Mesenchymal stem cell (in vitro differentiated cells and primary cell): ENCODE measurements around the gene CHADL.

Experiments used
- DNase-seq: peaks from one replicate; pipeline ENCODE4 v3.0.0-alpha.2; 2013
- H2AFZ ChIP-seq: one replicate; pipeline ENCODE4 v1.6.1; 2013; ENCODE audit warnings: low read depth, mild to moderate bottlenecking, control low read depth, inconsistent platforms, low read length, moderate library complexity
- H2AK5ac ChIP-seq: 2 replicates; pipeline ENCODE4 v1.6.1; 2013; ENCODE audit warnings: low read length, moderate library complexity, mild to moderate bottlenecking, inconsistent platforms; ENCODE audit not compliant: severe bottlenecking
- H2BK120ac ChIP-seq: one replicate; pipeline ENCODE4 v1.6.1; 2013; ENCODE audit warnings: low read depth, mild to moderate bottlenecking, inconsistent platforms, low read length, moderate library complexity
- H2BK12ac ChIP-seq, 2 experiments: one replicate each; pipeline ENCODE4 v1.6.1; 2013; ENCODE audit warnings: inconsistent platforms in 2 of 2, low read length in 2 of 2, mild to moderate bottlenecking in 2 of 2, moderate library complexity in 2 of 2, control low read depth in 1 of 2
- H2BK15ac ChIP-seq: one replicate; pipeline ENCODE4 v1.6.1; 2013; ENCODE audit warnings: mild to moderate bottlenecking, low read depth, inconsistent platforms; ENCODE audit not compliant: poor library complexity, severe bottlenecking
- H2BK5ac ChIP-seq: 2 replicates; pipeline ENCODE4 v1.6.1; 2013; ENCODE audit warnings: low read depth, mild to moderate bottlenecking, low read length, control low read depth, inconsistent platforms; ENCODE audit not compliant: poor library complexity, severe bottlenecking
- H3K14ac ChIP-seq, 2 experiments: one replicate each; pipeline ENCODE4 v1.6.1; 2013; ENCODE audit warnings: inconsistent platforms in 2 of 2, low read length in 2 of 2, control low read depth in 1 of 2, mild to moderate bottlenecking in 1 of 2, moderate library complexity in 1 of 2
- H3K18ac ChIP-seq, 2 experiments: one replicate each; pipeline ENCODE4 v1.6.1; 2013; ENCODE audit warnings: inconsistent platforms in 2 of 2, low read length in 2 of 2, control low read depth in 1 of 2, low read depth in 1 of 2, mild to moderate bottlenecking in 1 of 2
- H3K23ac ChIP-seq, 2 experiments: one replicate each; pipeline ENCODE4 v1.6.1; 2013; ENCODE audit warnings: inconsistent platforms in 2 of 2, low read length in 2 of 2, mild to moderate bottlenecking in 2 of 2, moderate library complexity in 2 of 2, control low read depth in 1 of 2
- H3K27ac ChIP-seq: 2 replicates; pipeline ENCODE4 v1.5.1; 2013; ENCODE audit warnings: mild to moderate bottlenecking, moderate library complexity, low read length, control low read depth, inconsistent platforms; ENCODE audit not compliant: poor library complexity, severe bottlenecking
- H3K27me3 ChIP-seq, 2 experiments: 2 replicates each; pipeline versions ENCODE4 v1.6.1 to v1.7.0; 2013; ENCODE audit warnings: low read length in 2 of 2, mild to moderate bottlenecking in 2 of 2, moderate library complexity in 2 of 2, control low read depth in 1 of 2, inconsistent platforms in 1 of 2; ENCODE audit not compliant: control insufficient read depth in 1 of 2, insufficient read depth in 1 of 2
- H3K36me3 ChIP-seq, 2 experiments: 2 replicates each; pipeline versions ENCODE4 v1.6.1 to v1.7.0; 2013; ENCODE audit warnings: low read length in 2 of 2, control low read depth in 1 of 2, inconsistent platforms in 1 of 2, low read depth in 1 of 2, mild to moderate bottlenecking in 1 of 2; ENCODE audit not compliant: insufficient read depth in 2 of 2, control insufficient read depth in 1 of 2
- H3K4ac ChIP-seq, 2 experiments: one replicate each; pipeline ENCODE4 v1.6.1; 2013; ENCODE audit warnings: inconsistent platforms in 2 of 2, low read length in 2 of 2, mild to moderate bottlenecking in 2 of 2, moderate library complexity in 2 of 2, control low read depth in 1 of 2, low read depth in 1 of 2
- H3K4me1 ChIP-seq: 2 replicates; pipeline ENCODE4 v1.6.1; 2013; ENCODE audit warnings: low read depth, low read length, control low read depth; ENCODE audit not compliant: control insufficient read depth, insufficient read depth
- H3K4me2 ChIP-seq: 2 replicates; pipeline ENCODE4 v1.6.1; 2013; ENCODE audit warnings: low read length, mild to moderate bottlenecking, inconsistent platforms; ENCODE audit not compliant: poor library complexity, severe bottlenecking
- H3K4me3 ChIP-seq, 2 experiments: 2 replicates each; pipeline versions ENCODE4 v1.5.1 to v1.7.0; 2013; ENCODE audit warnings: low read length in 2 of 2, mild to moderate bottlenecking in 2 of 2, control low read depth in 1 of 2, low read depth in 1 of 2; ENCODE audit not compliant: insufficient read depth in 1 of 2
- H3K79me1 ChIP-seq: replicated peaks from 2 replicates; pipeline ENCODE4 v1.6.1; 2013; ENCODE audit warnings: mild to moderate bottlenecking, control low read depth, low read length, inconsistent platforms; ENCODE audit not compliant: poor library complexity, severe bottlenecking
- H3K9ac ChIP-seq: 2 replicates; pipeline ENCODE4 v1.7.0; 2013; ENCODE audit warnings: mild to moderate bottlenecking, low read length, moderate library complexity
- H3K9me3 ChIP-seq: 2 replicates; pipeline ENCODE4 v1.7.0; 2013; ENCODE audit warnings: mild to moderate bottlenecking, low read length; ENCODE audit not compliant: control insufficient read depth
- H4K8ac ChIP-seq: one replicate; pipeline ENCODE4 v1.6.1; 2013; ENCODE audit warnings: inconsistent platforms, mild to moderate bottlenecking, low read length, moderate library complexity
- H4K91ac ChIP-seq: one replicate; pipeline ENCODE4 v1.6.1; 2013; ENCODE audit warnings: mild to moderate bottlenecking, low read length, inconsistent platforms
- WGBS: methylation state at CpG from one replicate; pipeline ENCODE4 v1.1.7; 2013; ENCODE audit warnings: mixed read lengths; 5-methylcytosine and 5-hydroxymethylcytosine counted together

CHADL gene

DNA sequence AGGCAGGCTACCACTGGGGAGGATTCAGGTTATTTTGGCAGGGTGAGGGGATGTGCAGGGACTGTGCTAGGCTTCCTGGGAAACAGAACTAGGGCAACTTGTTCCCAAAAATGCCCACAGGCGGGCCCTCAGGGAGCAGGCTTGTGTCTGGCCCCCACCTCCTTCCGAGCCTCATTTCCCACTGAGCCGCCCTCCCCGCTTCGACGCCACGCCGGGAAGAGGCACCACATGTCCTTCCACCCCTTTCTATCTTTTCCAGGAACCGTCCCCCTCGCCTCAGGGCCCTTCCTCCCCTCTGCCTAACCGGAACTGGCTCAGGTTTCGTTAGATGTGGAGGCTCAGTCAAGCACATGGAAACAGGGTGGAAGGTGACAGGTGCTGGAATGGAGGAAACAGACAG, 9.4 kb upstream of the CHADL start:
- no peak overlapping the region for H2AK5ac ChIP-seq
- no peaks in the 10 kb centered on the region for H3K27me3 ChIP-seq
- no peak overlapping the region for H3K4me2 ChIP-seq
- H3K9me3 ChIP-seq, result no peaks in the 10 kb centered on the region
- H3K4me1 ChIP-seq, result peaks cover 19% of the 10 kb centered on the region
- no peak overlapping the region for H3K4ac ChIP-seq
- WGBS, result 97% methylated on average over 12 of the region's 12 CpGs
- no peak overlapping the region for H2BK5ac ChIP-seq
- H2AFZ ChIP-seq, result no peak overlapping the region
- H3K23ac ChIP-seq, result no peak overlapping the region
- H2BK120ac ChIP-seq, result no peak overlapping the region
- DNase-seq, result no peak
- H4K91ac ChIP-seq, result no peak overlapping the region
- H3K27ac ChIP-seq, result no peak overlapping the region
- H2BK15ac ChIP-seq, result no peak overlapping the region
- no peak overlapping the region for H3K18ac ChIP-seq
- peaks cover 84 to 91% of the 10 kb centered on the region in 2 experiments for H3K36me3 ChIP-seq
- H3K14ac ChIP-seq, result no peak overlapping the region
- peaks cover 33% of the 10 kb centered on the region for H3K79me1 ChIP-seq
- H3K4me3 ChIP-seq, result no peak overlapping the region
- no peak overlapping the region for H3K9ac ChIP-seq
- no peak overlapping the region for H2BK12ac ChIP-seq
- no peak overlapping the region for H4K8ac ChIP-seq

DNA sequence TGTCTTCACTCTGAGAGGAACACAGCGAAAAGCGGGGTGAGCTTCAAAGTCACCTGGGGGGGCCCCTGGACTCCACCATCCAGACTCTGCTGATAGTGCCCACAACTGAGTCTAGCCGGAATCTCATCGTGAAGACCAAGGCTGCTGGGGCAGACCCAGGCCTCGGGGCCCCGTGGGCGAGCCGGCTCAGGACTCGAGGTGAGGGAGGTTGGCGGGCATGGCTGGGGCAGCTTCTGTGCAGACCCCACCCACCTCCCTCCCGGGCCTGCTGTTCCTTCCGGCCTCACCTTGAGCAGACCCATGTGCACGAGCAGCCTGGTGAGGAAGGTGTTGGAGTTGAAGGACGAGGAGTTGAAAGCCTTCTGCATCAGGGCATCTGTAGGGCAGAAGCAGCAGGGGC, 8.7 kb upstream of the CHADL start:
- no peak overlapping the region for H2BK120ac ChIP-seq
- no peak overlapping the region for H3K14ac ChIP-seq
- DNase-seq, result no peak
- no peak overlapping the region for H4K8ac ChIP-seq
- H3K4me3 ChIP-seq, result no peak overlapping the region
- 95% methylated on average over 14 of the region's 14 CpGs for WGBS
- H3K79me1 ChIP-seq, result peaks cover 33% of the 10 kb centered on the region
- no peak overlapping the region for H2AK5ac ChIP-seq
- no peak overlapping the region for H2BK12ac ChIP-seq
- H3K27ac ChIP-seq, result no peak overlapping the region
- H3K23ac ChIP-seq, result no peak overlapping the region
- peaks cover 82 to 91% of the 10 kb centered on the region in 2 experiments for H3K36me3 ChIP-seq
- no peak overlapping the region for H2BK5ac ChIP-seq
- no peaks in the 10 kb centered on the region for H3K9me3 ChIP-seq
- H2BK15ac ChIP-seq, result no peak overlapping the region
- H3K27me3 ChIP-seq, result no peaks in the 10 kb centered on the region
- H3K4me2 ChIP-seq, result no peak overlapping the region
- no peak overlapping the region for H2AFZ ChIP-seq
- H3K4ac ChIP-seq, result no peak overlapping the region
- H3K9ac ChIP-seq, result no peak overlapping the region
- no peak overlapping the region for H4K91ac ChIP-seq
- H3K4me1 ChIP-seq, result peaks cover 19% of the 10 kb centered on the region
- H3K18ac ChIP-seq, result no peak overlapping the region

DNA sequence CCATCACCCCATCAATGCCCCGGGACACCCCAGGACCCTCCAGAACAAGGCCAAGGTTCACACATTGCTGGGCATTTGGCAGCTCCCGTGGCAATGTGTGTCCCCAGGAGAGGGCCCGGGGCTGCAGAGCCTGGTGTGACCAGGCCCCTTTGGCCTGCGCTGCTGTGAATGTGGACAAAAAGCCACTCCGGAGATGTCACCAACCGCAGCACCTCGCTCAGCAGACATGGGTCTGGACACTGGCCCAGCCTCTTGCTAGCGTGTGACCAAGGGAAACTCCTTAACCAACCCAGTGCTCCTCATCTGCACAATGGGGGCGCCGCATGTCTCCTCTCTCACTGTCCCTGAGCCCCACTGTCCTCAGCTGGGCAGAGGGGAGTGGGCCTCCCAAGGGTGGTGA, 8.0 kb upstream of the CHADL start:
- H3K4ac ChIP-seq, result no peak overlapping the region
- H3K4me2 ChIP-seq, result no peak overlapping the region
- no peak overlapping the region for H3K4me3 ChIP-seq
- 98% methylated on average over 10 of the region's 10 CpGs for WGBS
- no peak overlapping the region for H3K9ac ChIP-seq
- peaks cover 77 to 84% of the 10 kb centered on the region in 2 experiments for H3K36me3 ChIP-seq
- peaks cover 19% of the 10 kb centered on the region for H3K4me1 ChIP-seq
- no peak overlapping the region for H2BK12ac ChIP-seq
- H3K23ac ChIP-seq, result no peak overlapping the region
- H2BK5ac ChIP-seq, result no peak overlapping the region
- no peak overlapping the region for H3K27ac ChIP-seq
- no peak overlapping the region for H2AFZ ChIP-seq
- H3K27me3 ChIP-seq, result no peaks in the 10 kb centered on the region
- DNase-seq, result no peak
- H2BK15ac ChIP-seq, result no peak overlapping the region
- no peak overlapping the region for H3K18ac ChIP-seq
- H3K79me1 ChIP-seq, result peaks cover 29% of the 10 kb centered on the region
- no peak overlapping the region for H3K14ac ChIP-seq
- peak overlapping the region; percentile 18 for H2AK5ac ChIP-seq
- no peaks in the 10 kb centered on the region for H3K9me3 ChIP-seq
- no peak overlapping the region for H4K91ac ChIP-seq
- H2BK120ac ChIP-seq, result no peak overlapping the region
- no peak overlapping the region for H4K8ac ChIP-seq

DNA sequence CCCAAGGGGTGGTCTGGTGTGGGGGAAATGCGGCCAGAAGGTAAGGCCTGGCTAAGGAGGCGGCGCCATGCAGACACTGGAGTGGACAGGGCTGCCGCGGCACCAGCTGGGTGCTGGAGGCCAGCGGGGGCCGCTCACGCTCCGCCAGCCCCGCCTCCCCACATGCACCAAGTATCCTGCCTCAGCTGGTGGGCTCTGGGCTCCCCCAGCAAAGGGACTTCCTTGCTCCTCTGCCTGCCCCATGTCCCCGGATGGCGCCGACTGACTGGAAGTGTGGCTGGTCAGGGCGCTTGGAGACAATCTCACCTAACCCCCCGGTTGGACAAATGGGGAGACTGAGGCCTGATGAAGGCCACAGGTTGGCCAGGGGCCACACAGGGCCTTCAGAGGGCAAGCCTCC, 7.6 kb upstream of the CHADL start:
- Histone ChIP-seq H2BK5ac (no peak overlapping the region), H2BK15ac (no peak overlapping the region), H3K9ac (no peak overlapping the region), H3K79me1 (peaks cover 29% of the 10 kb centered on the region), H3K27ac (peak overlapping the region; percentile 63), H3K4ac (no peak overlapping the region), H3K27me3 (no peaks in the 10 kb centered on the region), H2BK120ac (no peak overlapping the region), H3K18ac (no peak overlapping the region), H3K14ac (no peak overlapping the region), H3K23ac (no peak overlapping the region), H4K91ac (no peak overlapping the region), H2AK5ac (peak overlapping the region; percentile 1), H2AFZ (no peak overlapping the region), H3K9me3 (no peaks in the 10 kb centered on the region), H3K36me3 (peaks cover 75 to 79% of the 10 kb centered on the region in 2 experiments), H3K4me2 (no peak overlapping the region), H4K8ac (no peak overlapping the region), H3K4me1 (peaks cover 20% of the 10 kb centered on the region), H2BK12ac (no peak overlapping the region), H3K4me3 (no peak overlapping the region)
- WGBS, result 98% methylated on average over 15 of the region's 15 CpGs
- no peak for DNase-seq
